COR-L47 (cell line): ENCODE data around the gene TATDN3.
"Not testable (repeated sequence)": the region's sequence is repeated elsewhere in the genome, so short reads cannot be mapped to it uniquely, and the experiment has no call there.

Source experiments
- DNase-seq: peaks from one replicate; lab custom pipeline; 2025; lab: John Stamatoyannopoulos, UW

The TATDN3 gene

DNA sequence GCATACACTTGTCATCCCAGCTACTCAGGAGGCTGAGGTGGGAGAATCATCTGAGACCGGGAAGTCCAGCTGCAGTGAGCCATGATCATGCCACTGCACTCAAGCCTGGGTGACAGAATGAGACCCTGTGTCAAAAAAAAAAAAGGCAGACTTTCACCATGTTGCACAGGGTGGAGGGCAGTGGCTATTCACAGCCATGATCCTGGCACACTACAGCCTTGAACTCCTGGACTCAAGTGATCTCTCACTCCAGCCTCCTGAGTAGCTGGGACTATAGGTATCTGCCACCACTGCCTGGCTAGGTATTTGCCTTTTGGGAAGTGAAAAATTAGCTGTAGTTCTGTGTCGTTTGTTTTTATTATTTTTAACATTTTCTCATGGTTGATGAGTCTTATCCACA is 36.7 kb downstream of the TATDN3 start:
- no peak for DNase-seq

GRCh38 chr1:212833211-212834207 is 41.8 kb downstream of the TATDN3 start:
- not testable (repeated sequence) for DNase-seq

DNA sequence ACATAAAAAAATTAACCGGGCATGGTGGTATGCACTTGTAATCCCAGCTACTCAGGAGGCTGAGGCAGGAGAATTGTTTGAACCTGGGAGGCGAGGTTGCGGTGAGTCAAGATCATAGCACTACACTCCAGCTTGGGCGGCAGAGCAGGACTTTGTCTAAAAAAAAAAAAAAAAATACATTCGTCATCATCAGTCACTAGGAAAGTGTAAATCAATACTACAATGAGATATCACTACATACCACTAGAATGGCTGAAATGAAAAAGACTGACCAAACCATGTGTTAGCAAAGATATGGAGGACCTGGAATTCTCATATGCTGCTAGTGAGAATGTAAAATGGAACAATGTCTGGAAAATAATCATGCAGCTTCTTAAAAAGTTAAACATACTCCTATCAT is 46.5 kb downstream of the TATDN3 start:
- DNase-seq = no peak

- DNase-seq = not testable (repeated sequence)
Observed at GRCh38 chr1:212844521-212844920, 52.8 kb downstream of the TATDN3 start.

GRCh38 chr1:212847549-212847948 is 55.9 kb downstream of the TATDN3 start, which contains the start of gene SPATA45:
Gene SPATA45 (minus strand): TSS chr1:212847649. CDS start chr1:212836149, 11,500 bp downstream.
- no peak for DNase-seq

DNA sequence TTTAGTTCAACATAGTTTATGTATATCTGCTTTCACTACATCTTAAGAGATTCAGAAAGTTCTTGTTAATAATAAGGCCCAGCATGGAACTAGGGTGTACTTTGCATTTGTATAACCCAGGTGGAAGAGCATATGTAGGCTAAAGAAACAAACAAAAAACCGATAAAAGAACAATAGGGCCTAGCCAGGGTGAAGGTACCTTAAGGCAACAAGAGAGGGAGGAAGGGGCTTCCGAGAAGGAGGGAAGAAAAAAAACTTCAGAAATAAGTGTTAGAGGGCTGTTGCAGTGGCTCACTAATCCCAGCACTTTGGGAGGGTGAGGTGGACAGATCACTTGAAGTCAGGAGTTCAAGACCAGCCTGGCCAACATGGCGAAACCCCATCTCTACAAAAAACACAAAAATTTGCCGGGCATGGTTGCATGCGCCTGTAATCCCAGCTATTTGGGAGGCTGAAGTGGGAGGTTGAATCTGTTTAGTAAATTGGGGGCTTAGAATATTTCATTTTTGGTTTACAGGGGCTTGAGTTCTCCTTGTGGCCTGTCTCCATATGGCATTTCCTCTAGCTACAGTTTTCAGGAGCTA is 60.5 kb downstream of the TATDN3 start:
- DNase-seq = no peak

GRCh38 chr1:212853658-212854057 is 62.0 kb downstream of the TATDN3 start:
- no peak for DNase-seq

DNA sequence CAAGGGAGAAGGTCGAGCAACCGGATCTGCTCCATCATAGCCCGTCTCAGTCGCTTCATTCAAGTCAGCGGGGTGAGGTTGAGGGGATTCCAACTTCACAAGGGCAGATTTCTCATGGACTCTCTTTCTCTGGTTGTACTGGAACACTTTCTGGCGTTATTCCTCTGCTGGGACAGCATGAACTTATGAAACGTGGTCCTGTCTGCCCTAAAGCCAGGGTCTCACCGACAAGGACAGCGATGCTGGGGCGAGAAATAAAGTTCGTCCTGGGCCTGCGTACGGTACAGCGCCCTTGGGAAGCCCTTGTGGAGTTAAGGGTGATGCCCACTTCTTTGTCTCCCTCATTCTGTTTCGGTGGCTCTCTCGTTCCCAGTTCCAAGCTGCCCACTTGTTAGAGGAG is 65.1 kb downstream of the TATDN3 start:
- no peak for DNase-seq

GRCh38 chr1:212857992-212858460 is 66.3 kb downstream of the TATDN3 start, which contains the start of gene FLVCR1:
Gene FLVCR1 (plus strand): TSS chr1:212858275. CDS start chr1:212858453, 178 bp downstream.
- DNase-seq = peak; percentile 96

DNA sequence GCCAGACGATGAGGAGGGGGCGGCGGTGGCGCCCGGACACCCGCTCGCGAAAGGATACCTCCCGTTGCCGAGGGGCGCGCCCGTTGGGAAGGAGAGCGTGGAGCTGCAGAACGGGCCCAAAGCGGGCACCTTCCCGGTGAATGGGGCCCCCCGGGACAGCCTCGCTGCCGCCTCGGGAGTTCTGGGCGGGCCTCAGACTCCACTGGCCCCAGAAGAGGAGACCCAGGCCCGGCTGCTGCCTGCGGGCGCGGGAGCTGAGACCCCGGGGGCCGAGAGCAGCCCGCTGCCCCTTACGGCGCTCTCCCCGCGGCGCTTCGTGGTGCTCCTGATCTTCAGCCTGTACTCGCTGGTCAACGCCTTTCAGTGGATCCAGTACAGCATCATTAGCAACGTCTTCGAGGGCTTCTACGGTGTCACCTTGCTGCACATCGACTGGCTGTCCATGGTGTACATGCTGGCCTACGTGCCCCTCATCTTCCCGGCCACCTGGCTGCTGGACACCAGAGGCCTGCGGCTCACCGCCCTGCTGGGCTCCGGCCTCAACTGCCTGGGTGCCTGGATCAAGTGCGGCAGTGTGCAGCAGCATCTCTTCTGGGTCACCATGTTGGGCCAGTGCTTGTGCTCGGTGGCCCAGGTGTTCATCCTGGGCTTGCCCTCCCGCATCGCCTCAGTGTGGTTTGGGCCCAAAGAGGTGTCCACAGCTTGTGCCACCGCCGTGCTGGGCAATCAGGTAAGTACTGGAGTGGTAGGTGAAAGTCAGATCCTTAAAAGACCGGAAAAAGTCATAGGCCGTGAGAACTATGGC is 67.0 kb downstream of the TATDN3 start:
- peak; percentile 72 for DNase-seq

DNA sequence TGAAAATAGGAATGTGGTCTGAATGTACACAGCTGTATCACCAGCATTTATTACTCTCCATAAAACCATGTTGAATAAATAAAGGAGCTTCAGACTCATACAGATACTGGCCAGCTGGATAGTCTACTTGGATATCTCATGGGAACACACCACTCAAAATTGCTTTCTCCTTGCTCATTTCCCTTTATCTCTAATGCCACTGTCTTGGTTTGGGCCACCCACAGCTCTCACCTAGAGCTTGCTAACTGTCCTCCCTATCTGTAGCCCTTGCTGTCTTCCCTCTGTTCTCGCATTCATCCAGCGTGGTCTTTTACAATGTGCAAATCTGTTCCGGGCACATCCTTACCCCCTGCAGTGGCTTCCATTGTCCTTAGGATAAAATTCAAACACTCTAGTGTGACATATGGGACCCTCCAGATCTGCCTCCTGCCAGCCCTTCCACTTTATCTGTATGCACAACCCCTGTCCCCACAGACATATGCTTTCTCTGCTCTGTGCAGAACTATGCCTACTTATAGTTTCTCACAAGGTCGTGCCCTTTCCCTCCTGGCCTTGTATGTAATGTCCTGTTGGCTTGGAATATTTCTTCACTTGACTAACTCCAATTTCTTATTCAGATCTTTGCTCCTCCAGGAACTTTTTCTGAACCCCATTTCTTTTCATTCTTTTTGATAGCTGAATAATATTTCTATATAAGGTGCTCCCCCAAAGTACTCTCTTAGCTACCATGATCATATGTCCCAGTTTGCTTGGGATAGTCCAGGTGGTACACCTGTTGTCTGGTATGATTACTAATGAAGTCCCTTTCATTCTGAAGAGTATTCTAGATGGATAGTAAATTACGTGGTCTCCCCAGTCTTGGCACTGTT is 69.3 kb downstream of the TATDN3 start:
- no peak for DNase-seq

GRCh38 chr1:212862111-212862690 is 70.5 kb downstream of the TATDN3 start:
- DNase-seq = no peak

DNA sequence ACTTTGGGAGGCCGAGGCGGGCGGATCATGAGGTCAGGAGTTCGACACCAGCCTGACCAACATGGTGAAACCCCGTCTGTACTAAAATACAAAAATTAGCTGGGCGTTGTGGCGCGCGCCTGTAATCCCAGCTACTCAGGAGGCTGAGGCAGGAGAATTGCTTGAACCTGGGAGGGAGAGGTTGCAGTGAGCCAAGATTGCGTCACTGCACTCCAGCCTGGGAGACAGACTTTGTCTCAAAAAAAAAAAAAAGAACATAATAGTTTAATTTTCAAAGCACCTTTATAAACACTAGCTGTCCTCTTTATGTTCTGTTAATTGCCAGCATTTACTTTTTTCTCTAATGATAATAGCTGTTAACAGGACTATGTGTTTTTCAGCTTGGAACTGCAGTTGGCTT is 71.7 kb downstream of the TATDN3 start:
- DNase-seq = not testable (repeated sequence)

DNA sequence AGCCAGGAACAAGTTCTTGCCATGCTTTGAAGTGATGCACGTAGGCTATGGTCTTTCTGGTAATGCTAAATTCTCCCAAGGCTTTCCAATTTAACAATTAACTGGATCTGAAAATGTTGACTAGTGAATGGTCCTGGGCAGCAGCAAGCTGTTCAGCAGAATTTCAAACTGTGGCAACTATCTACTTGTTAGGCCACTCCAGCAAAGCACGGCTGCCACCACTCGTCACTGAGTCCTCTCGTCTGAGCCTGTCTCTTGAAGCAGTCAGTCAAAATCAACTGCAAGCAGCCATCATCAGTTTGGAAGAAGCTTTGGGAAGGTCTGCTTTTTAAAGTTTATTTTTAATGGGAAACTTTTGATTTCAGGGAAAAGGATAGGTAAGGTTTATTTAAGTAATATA is 72.5 kb downstream of the TATDN3 start:
- no peak for DNase-seq
